ENCODE results near the gene ARMC12.

DNA sequence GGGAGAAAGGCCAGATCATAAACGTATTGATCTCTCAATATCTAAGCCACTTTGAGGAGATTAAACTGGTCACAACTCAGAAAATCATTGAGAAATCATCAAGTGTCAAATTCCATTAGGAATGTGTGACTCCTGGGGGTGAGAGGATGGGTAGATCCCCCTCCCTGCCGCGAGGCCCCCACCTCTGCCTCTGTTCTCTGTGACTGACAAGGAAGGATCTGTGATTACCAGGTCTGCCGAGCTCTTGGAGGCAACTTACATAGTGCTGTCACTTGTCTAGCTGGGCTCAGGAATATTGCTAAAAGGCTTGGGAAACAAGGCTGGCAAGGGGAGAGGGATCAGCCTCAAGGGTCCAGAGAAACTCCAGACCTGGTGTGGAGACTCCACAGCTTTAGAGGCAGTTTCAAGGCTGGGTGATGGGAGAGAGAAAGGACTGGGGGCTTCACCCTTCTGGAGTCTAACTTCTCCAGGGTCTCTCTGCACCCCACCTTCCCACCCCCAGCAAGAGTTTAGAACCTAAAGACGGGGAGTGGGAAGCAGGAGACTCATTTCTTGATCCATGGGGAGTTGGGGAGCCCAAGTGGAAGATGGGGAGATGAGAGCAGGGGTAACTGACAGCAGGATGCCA lies 11.6 kb upstream of the ARMC12 start:
- TF ChIP-seq, protein P1, sequence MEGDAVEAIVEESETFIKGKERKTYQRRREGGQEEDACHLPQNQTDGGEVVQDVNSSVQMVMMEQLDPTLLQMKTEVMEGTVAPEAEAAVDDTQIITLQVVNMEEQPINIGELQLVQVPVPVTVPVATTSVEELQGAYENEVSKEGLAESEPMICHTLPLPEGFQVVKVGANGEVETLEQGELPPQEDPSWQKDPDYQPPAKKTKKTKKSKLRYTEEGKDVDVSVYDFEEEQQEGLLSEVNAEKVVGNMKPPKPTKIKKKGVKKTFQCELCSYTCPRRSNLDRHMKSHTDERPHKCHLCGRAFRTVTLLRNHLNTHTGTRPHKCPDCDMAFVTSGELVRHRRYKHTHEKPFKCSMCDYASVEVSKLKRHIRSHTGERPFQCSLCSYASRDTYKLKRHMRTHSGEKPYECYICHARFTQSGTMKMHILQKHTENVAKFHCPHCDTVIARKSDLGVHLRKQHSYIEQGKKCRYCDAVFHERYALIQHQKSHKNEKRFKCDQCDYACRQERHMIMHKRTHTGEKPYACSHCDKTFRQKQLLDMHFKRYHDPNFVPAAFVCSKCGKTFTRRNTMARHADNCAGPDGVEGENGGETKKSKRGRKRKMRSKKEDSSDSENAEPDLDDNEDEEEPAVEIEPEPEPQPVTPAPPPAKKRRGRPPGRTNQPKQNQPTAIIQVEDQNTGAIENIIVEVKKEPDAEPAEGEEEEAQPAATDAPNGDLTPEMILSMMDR (IDR thresholded peaks at IDR 0.05): no peak
- TF ChIP-seq POLR2AphosphoS5 (IDR thresholded peaks at IDR 0.05): no peak

All from transverse colon (tissue), 4 donors.